HG03039 (cell line): Measurements from ENCODE around the gene SHISA2.
"Not testable (repeated sequence)": the region's sequence is repeated elsewhere in the genome, so short reads cannot be mapped to it uniquely, and the experiment has no call there.

Source experiments
- ATAC-seq: cut with Tn5 transposase; IDR thresholded peaks from one replicate; pipeline ENCODE4 v1.9.1; 2021; ENCODE audit warnings: mild to moderate bottlenecking, moderate library complexity; ENCODE audit not compliant: unreplicated experiment

The SHISA2 gene

DNA sequence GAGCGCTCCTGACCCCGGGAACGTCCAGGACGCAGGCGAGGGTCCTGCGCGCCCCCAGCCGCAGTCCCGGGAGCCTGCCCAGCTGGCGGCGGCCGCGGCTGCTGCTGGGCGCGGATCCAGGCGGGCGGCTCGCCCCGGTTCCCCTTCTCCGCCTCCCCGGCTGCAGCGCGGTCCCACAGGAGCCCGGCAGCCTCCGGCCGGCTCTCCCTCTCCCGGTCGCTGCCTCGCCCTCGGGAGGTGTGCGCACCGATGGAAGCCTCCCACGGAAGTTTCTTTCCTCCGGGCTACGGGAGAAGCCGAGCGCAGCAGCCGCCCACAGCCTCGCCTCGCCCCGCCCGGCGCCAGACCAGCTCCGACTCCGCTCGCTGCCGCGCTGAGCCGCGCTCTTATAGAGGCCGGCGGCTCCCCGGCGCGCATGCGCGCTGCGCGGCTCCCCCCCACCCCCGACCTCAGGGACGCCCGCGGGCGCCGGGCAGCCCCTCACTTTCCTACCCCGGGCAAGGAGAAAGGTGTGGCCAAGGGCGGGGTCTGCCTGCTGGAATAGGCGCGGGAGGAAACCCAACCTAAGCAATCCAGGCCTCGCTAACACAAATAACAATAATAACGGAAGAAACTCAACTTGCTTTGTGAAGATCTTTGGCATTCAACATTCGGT is at the start of gene SHISA2:
Gene SHISA2, minus strand, starts transcription at position 360 of the 655 bp plus-strand sequence. CDS start 1,041 bp downstream, outside the sequence.
- ATAC-seq, result no peak

DNA sequence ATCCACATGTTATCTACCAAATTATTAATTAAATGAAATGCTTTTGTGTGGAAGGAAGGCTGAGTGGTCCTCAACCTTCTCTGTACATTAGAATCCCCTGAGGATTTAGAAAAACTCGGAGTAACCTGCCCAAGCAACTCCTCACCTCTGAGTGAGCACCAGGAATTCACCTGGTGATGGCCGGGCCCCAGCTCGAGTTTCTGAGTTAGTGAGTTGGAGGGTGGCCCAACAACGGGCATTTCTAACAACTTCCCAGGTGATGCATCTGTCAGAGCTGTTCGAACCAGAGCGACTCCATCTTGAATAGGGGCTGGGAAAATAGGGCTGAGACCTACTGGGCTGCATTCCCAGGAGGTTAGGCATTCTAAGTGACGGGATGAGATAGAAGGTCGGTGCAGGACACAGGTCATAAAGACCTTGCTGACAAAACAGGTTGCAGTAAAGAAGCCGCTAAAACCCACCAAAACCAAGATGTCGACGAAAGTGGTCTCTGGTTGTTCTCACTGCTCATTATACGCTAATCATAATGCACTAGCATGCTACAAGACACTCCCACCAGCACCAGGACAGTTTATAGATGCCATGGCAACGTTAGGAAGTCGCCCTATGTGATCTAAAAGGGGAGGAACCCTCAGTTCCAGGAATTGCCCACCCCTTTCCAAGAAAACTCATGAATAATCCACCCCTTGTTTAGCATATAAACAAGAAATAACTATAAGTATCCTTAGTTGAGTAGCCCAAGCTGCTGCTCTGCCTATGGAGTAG is 44.2 kb upstream of the SHISA2 start:
- ATAC-seq, result no peak

- no peak for ATAC-seq
These were observed 43.5 kb upstream of the SHISA2 start for GRCh38 chr13:26095338-26095737.

- ATAC-seq, result not testable (repeated sequence)
These were observed 25.0 kb upstream of the SHISA2 start for GRCh38 chr13:26076821-26077220.

DNA sequence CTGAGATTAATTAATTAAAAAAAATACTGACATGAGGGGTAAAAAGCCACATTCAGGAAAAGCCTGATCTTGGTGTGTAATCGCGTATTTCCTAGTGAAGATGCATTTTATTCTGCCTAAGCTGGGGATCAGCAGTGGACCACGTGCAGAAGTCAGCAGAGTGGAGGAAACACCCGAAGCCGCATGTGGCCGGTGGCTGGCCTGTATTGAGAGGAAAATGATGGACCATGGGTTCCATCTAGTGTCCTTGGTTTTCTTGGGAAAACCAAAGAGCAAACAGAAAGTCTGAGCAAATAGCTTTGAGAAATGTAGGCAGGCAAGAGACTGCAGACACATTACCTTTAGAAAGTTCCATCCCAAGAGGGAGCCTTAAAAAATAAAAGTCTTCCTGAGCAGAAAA is 23.7 kb upstream of the SHISA2 start:
- no peak for ATAC-seq

GRCh38 chr13:26074706-26075105 is 22.9 kb upstream of the SHISA2 start:
- ATAC-seq, result no peak

GRCh38 chr13:26072335-26072734 is 20.5 kb upstream of the SHISA2 start:
- ATAC-seq, result not testable (repeated sequence)

GRCh38 chr13:26071691-26072090 is 19.9 kb upstream of the SHISA2 start:
- no peak for ATAC-seq

- ATAC-seq, result not testable (repeated sequence)
These were observed 17.8 kb upstream of the SHISA2 start for GRCh38 chr13:26069642-26070041.

DNA sequence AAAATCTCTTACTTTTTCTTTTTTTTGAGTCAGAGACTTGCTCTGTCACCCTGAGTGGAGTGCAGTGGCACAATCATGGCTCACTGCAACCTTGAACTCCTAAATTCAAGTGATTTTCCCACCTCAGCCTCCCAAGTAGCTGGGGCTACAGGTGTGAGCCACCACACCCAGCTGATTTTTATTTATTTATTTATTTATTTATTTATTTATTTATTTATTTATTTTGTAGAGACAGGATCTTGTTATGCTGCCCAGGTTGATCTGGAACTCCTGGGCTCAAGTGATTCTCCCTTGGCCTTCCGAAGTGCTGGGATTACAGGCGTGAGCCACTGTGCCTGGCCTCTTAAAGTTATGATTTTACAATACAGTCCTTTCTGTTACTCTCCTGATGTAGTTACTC is 16.6 kb upstream of the SHISA2 start:
- ATAC-seq, result not testable (repeated sequence)

GRCh38 chr13:26067601-26068000 is 15.8 kb upstream of the SHISA2 start:
- no peak for ATAC-seq

DNA sequence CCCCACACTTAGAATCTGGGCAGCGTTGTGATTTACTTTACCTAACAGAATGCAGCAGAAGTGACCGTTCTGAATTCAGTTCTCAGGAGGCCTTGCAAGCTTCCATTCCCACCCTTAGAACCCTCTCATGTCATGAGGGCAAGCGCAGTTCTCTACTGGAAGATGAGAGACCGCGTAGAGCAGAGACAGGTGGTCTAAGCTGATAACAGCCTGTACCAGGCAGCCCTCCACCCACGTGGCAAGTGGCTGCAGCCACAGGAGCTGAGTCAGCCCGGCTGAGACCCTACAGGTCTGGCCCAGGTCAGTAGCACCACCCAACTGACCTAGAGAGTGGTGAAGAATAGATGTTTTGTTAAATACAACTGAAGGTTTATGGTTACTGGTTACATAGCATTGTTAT is 14.7 kb upstream of the SHISA2 start:
- ATAC-seq, result not testable (repeated sequence)

GRCh38 chr13:26062853-26063444 is 11.1 kb upstream of the SHISA2 start:
- no peak for ATAC-seq

GRCh38 chr13:26061947-26062346 is 10.1 kb upstream of the SHISA2 start:
- no peak for ATAC-seq

GRCh38 chr13:26061256-26061655 is 9.4 kb upstream of the SHISA2 start:
- no peak for ATAC-seq

GRCh38 chr13:26060357-26060756 is 8.5 kb upstream of the SHISA2 start:
- no peak for ATAC-seq

- ATAC-seq, result no peak
These were observed 6.9 kb upstream of the SHISA2 start for GRCh38 chr13:26058704-26059103.

- ATAC-seq, result no peak
These were observed 3.1 kb upstream of the SHISA2 start for GRCh38 chr13:26054896-26055295.

DNA sequence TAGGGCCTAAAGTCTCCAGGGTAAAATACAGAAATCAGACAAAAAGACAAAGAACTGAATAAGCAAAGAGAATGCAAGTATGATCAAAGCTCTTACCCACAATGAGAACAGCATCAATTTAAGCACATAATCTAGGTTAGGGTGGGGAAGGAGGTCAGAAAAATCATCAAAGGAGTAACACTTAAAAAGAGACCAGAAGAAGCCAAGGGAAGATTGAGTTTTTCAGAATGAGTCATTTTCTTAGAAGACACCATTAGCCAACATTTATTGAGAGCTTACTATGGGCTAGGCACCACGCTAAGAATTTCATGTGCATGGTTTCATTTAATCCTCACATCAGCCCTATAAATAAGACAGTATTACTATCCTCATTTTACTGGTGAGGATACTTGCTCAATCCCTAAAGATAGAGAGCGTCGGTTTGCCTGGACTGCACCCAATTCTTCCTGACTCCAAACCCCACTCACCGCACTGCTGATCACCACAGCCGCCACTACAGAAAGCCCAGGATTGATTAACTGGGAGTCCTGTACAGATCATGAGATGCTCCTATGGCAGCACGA is 1.7 kb upstream of the SHISA2 start:
- ATAC-seq, result no peak

DNA sequence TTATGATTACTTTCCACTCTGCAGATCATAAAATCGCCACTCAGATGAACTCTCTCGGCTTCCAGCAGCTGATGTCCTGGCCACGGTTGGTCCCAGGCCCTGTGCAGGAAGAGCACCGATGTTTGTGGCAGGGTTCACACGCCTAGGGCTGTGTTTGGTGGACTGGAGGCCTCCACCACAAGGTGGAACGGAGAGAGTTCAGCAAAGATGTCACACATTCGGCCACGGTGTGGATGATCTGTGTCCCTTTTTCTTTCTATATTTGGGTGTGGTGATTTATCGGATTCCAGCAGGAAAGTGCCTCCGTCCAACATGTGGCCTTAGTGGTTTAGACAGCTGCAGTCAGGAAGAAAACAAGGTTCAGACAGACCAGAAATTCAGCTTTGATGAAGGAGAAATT is 521 bp upstream of the SHISA2 start:
- no peak for ATAC-seq

DNA sequence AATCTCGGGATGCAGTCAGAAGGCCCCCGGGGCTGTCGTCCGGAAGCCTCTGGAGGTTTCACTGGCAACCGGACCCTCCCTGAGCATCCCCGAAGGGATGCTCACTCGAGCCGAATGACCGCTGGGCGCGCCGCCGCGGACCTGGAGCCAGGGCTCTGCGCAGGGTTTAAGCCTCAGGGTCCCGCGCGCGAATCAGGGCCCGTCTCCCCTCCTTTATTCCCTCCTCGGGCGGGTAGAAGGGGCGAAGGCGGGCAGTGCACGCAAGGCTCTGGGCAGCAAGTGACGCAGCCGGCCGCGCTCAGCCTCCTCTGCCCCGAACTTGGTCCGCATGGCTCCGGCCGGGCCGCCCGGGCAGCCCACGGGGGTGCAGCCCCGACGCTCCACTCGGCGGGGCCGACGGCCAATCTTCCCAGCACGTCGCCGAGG is 572 bp downstream of the SHISA2 start:
- ATAC-seq, result no peak
